Peyer's patch (tissue), 4 donors: Measurements from ENCODE around the gene SEC14L3. TPM values are rescaled to one million over a fixed set of nuclear protein-coding genes. Genes with fewer than 3 reads are reported as not detected.

Experiments
- DNase-seq, 3 donors: peaks; one replicate each; pipeline ENCODE4 v3.0.0-alpha.2; 2017 to 2019
- H3K27ac ChIP-seq, 4 donors: fragments of 200-600 bp; sonication (generic); one replicate each; pipeline ENCODE4 v1.5.1; 2016 to 2019
- H3K27me3 ChIP-seq, 2 donors: fragments of 200-600 bp; sonication (generic); one replicate each; pipeline ENCODE4 v1.5.1; 2019
- H3K36me3 ChIP-seq, 3 donors: fragments of 200-600 bp; sonication (generic); one replicate each; pipeline ENCODE4 v1.5.1; 2016 to 2019
- H3K4me1 ChIP-seq, 4 donors: fragments of 200-600 bp; sonication (generic); one replicate each; pipeline ENCODE4 v1.5.1; 2016 to 2019
- H3K4me3 ChIP-seq, 4 donors: fragments of 200-600 bp; sonication (generic); 1 replicate in 3 of 4; 2 replicates in 1 of 4; pipeline ENCODE4 v1.5.1; 2016 to 2019; ENCODE audit warnings: mild to moderate bottlenecking in 1 of 4
- H3K9me3 ChIP-seq, 4 donors: fragments of 200-600 bp; sonication (generic); one replicate each; pipeline ENCODE4 v1.5.1; 2016 to 2019; ENCODE audit warnings: mild to moderate bottlenecking in 1 of 4
- POLR2A ChIP-seq, 2 donors: fragments of 450-650 bp; IDR thresholded peaks; one replicate each; pipeline ENCODE4 v1.5.1; 2017; ENCODE audit warnings: antibody characterized with exemption in 2 of 2, mild to moderate bottlenecking in 2 of 2, moderate library complexity in 2 of 2
- total RNA-seq, 4 donors: library from RNA; depleted of rRNA; stranded (reverse); fragments of >200 nt; gene quantifications; one replicate each; pipeline ENCODE4 v1.1.0, GENCODE V29; 2016
- TF ChIP-seq, protein P1 (sequence below), 6 experiments: fragments of 450-650 bp in 4 of 6; fragments of 200-600 bp in 2 of 6; sonication (generic) in 1 of 6; IDR thresholded peaks; one replicate each; pipeline ENCODE4 v1.5.1; 2017 to 2019; ENCODE audit warnings: antibody characterized with exemption in 6 of 6, mild to moderate bottlenecking in 3 of 6, moderate library complexity in 1 of 6

Gene SEC14L3
- total RNA-seq, 4 donors from 2014 or later, result not detected

GRCh38 chr22:30421695-30422480 lies 49.9 kb downstream of the SEC14L3 start:
- H3K4me1 ChIP-seq, result peaks cover 5 to 57% (median 18%) of the 10 kb centered on the region in 4 donors
- H3K9me3 ChIP-seq, result no peaks in the 10 kb centered on the region
- peak overlapping the region in 2 of 4 donors; percentile 64 to 68 for H3K4me3 ChIP-seq
- TF ChIP-seq, protein P1, sequence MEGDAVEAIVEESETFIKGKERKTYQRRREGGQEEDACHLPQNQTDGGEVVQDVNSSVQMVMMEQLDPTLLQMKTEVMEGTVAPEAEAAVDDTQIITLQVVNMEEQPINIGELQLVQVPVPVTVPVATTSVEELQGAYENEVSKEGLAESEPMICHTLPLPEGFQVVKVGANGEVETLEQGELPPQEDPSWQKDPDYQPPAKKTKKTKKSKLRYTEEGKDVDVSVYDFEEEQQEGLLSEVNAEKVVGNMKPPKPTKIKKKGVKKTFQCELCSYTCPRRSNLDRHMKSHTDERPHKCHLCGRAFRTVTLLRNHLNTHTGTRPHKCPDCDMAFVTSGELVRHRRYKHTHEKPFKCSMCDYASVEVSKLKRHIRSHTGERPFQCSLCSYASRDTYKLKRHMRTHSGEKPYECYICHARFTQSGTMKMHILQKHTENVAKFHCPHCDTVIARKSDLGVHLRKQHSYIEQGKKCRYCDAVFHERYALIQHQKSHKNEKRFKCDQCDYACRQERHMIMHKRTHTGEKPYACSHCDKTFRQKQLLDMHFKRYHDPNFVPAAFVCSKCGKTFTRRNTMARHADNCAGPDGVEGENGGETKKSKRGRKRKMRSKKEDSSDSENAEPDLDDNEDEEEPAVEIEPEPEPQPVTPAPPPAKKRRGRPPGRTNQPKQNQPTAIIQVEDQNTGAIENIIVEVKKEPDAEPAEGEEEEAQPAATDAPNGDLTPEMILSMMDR (IDR thresholded peaks at IDR 0.05), result no peak
- peak; percentile 37 to 71 for TF ChIP-seq POLR2A (IDR thresholded peaks at IDR 0.05)
- H3K27me3 ChIP-seq, result no peaks in the 10 kb centered on the region
- no peak for DNase-seq
- peak overlapping the region; percentile 86 to 99 (median 96) for H3K27ac ChIP-seq
- peaks cover 0 to 24% (median 0%) of the 10 kb centered on the region in 3 donors for H3K36me3 ChIP-seq

- Histone ChIP-seq H3K9me3 (no peaks in the 10 kb centered on the region), H3K27me3 (no peaks in the 10 kb centered on the region), H3K27ac (peak overlapping the region in 3 of 4 donors; percentile 93 to 99 (median 98)), H3K4me3 (no peak overlapping the region), H3K4me1 (peaks cover 5 to 71% (median 18%) of the 10 kb centered on the region in 4 donors), H3K36me3 (peaks cover 0 to 38% (median 0%) of the 10 kb centered on the region in 3 donors)
- TF ChIP-seq, protein P1 (IDR thresholded peaks at IDR 0.05), result no peak
- TF ChIP-seq POLR2A (IDR thresholded peaks at IDR 0.05), result no peak
- no peak for DNase-seq
Measured at GRCh38 chr22:30420347-30421125, 51.3 kb downstream of the SEC14L3 start.

- Histone ChIP-seq H3K27me3 (no peaks in the 10 kb centered on the region), H3K4me1 (peaks cover 0 to 49% (median 3%) of the 10 kb centered on the region in 4 donors), H3K9me3 (no peaks in the 10 kb centered on the region), H3K4me3 (no peak overlapping the region), H3K27ac (peak overlapping the region in 1 of 4 donors; percentile 48), H3K36me3 (peaks cover 0 to 58% (median 0%) of the 10 kb centered on the region in 3 donors)
- no peak for DNase-seq
- TF ChIP-seq, protein P1 (IDR thresholded peaks at IDR 0.05), result no peak
- TF ChIP-seq POLR2A (IDR thresholded peaks at IDR 0.05), result no peak
Measured at GRCh38 chr22:30416837-30417236, 55.0 kb downstream of the SEC14L3 start.

DNA sequence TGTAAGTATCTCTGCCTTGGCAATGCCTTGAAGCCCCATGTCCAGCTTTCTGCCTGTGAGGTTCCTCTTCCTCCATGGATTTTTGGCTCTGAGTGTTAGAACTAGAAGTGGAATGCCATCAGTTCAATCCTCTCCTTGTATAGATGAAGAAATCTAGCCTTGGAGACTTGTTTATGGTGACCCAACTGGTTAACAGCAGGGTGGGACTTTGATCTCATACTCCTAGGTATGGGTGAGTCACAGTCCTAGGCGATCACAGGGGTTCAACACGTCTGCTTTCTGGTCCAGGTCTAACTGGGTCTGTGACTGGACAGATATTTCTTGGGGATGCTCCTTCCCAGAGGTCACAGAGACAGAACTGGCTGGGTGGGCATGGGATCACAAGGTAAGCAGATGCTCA lies 55.4 kb downstream of the SEC14L3 start:
- peak overlapping the region in 1 of 4 donors; percentile 65 for H3K27ac ChIP-seq
- peaks cover 0 to 45% (median 3%) of the 10 kb centered on the region in 4 donors for H3K4me1 ChIP-seq
- peak in 1 of 3 donors; percentile 84 for DNase-seq
- no peaks in the 10 kb centered on the region for H3K27me3 ChIP-seq
- TF ChIP-seq, protein P1 (IDR thresholded peaks at IDR 0.05), result no peak
- TF ChIP-seq POLR2A (IDR thresholded peaks at IDR 0.05), result no peak
- H3K36me3 ChIP-seq, result peaks cover 0 to 62% (median 0%) of the 10 kb centered on the region in 3 donors
- no peaks in the 10 kb centered on the region for H3K9me3 ChIP-seq
- no peak overlapping the region for H3K4me3 ChIP-seq

GRCh38 chr22:30414525-30415047 lies 57.2 kb downstream of the SEC14L3 start:
- H3K36me3 ChIP-seq, result peaks cover 0 to 76% (median 0%) of the 10 kb centered on the region in 3 donors
- H3K4me3 ChIP-seq, result no peak overlapping the region
- H3K27ac ChIP-seq, result no peak overlapping the region
- peaks cover 0 to 30% (median 0%) of the 10 kb centered on the region in 4 donors for H3K4me1 ChIP-seq
- no peak for DNase-seq
- H3K9me3 ChIP-seq, result no peaks in the 10 kb centered on the region
- no peak for TF ChIP-seq POLR2A (IDR thresholded peaks at IDR 0.05)
- TF ChIP-seq, protein P1 (IDR thresholded peaks at IDR 0.05), result no peak
- no peaks in the 10 kb centered on the region for H3K27me3 ChIP-seq
